GM12891 (cell line): ENCODE data around the gene LRMDA.

Source experiments
- PAX5 ChIP-seq: IDR thresholded peaks from 2 replicates; pipeline ENCODE4 v1.6.1; 2011; ENCODE audit warnings: low read length, moderate library complexity, mild to moderate bottlenecking; ENCODE audit not compliant: insufficient read depth, severe bottlenecking
- POLR2A ChIP-seq: IDR thresholded peaks from 2 replicates; pipeline ENCODE4 v1.6.1; 2011; ENCODE audit warnings: low read depth, low read length, control low read depth
- POLR2AphosphoS5 ChIP-seq: IDR thresholded peaks from 2 replicates; pipeline ENCODE4 v1.6.1; 2011; ENCODE audit warnings: low read depth, low read length, control low read depth
- POU2F2 ChIP-seq: IDR thresholded peaks from 2 replicates; pipeline ENCODE4 v1.6.1; 2011; ENCODE audit warnings: low read depth, mild to moderate bottlenecking, control low read depth, low read length, moderate library complexity
- SPI1 ChIP-seq: IDR thresholded peaks from 2 replicates; pipeline ENCODE4 v1.6.1; 2011; ENCODE audit warnings: low read depth, low read length, control low read depth
- TAF1 ChIP-seq: IDR thresholded peaks from 2 replicates; pipeline ENCODE4 v1.6.1; 2011; ENCODE audit warnings: low read depth, low read length, control low read depth

- TF ChIP-seq TAF1, result no peak
- no peak for TF ChIP-seq POU2F2
- no peak for TF ChIP-seq POLR2AphosphoS5
- TF ChIP-seq POLR2A, result no peak
- no peak for TF ChIP-seq SPI1
- TF ChIP-seq PAX5, result no peak
Observed at GRCh38 chr10:75646218-75646915, 214.9 kb downstream of the LRMDA start.
